GM12878 (cell line): ENCODE results near the gene CKAP2.

Experiments
- CTCF ChIP-seq, 3 experiments: IDR thresholded peaks in 2 of 3; conservative IDR thresholded peaks in 1 of 3; 2 replicates each; pipeline ENCODE4 v1.5.1; 2011; ENCODE audit warnings: low read depth in 3 of 3, low read length in 3 of 3, mild to moderate bottlenecking in 3 of 3, control low read depth in 2 of 3, moderate library complexity in 2 of 3, inconsistent platforms in 1 of 3, mixed read lengths in 1 of 3; ENCODE audit not compliant: control insufficient read depth in 2 of 3, insufficient read depth in 1 of 3; ENCODE audit errors: extremely low read depth in 1 of 3
- EGR1 ChIP-seq, 2 experiments: IDR thresholded peaks; 1 replicate in 1 of 2; 2 replicates in 1 of 2; pipeline ENCODE4 v1.6.1; 2011 to 2012; ENCODE audit warnings: low read depth in 2 of 2, low read length in 2 of 2, borderline replicate concordance in 1 of 2, mild to moderate bottlenecking in 1 of 2, moderate library complexity in 1 of 2
- GABPA ChIP-seq: IDR thresholded peaks from 2 replicates; pipeline ENCODE4 v1.6.1; 2014; ENCODE audit warnings: antibody characterized with exemption, low read depth, mild to moderate bottlenecking, inconsistent platforms
- HDGF ChIP-seq: fragments of 450-650 bp; IDR thresholded peaks from 2 replicates; pipeline ENCODE4 v1.6.1; 2016; ENCODE audit warnings: antibody characterized with exemption
- MXI1 ChIP-seq: fragments of 150-350 bp; IDR thresholded peaks from 2 replicates; pipeline ENCODE4 v1.6.1; 2011; ENCODE audit warnings: low read depth, mild to moderate bottlenecking, inconsistent platforms, low read length, improper control_type of control experiment
- NR2C1 ChIP-seq: fragments of 450-650 bp; IDR thresholded peaks from 2 replicates; pipeline ENCODE4 v1.6.1; 2017; ENCODE audit warnings: antibody characterized with exemption, mild to moderate bottlenecking, moderate library complexity
- POLR2A ChIP-seq: IDR thresholded peaks from 2 replicates; pipeline ENCODE4 v1.6.1; 2011; ENCODE audit warnings: low read depth, mild to moderate bottlenecking, low read length
- POLR2AphosphoS5 ChIP-seq: IDR thresholded peaks from 2 replicates; pipeline ENCODE4 v1.6.1; 2011; ENCODE audit warnings: mild to moderate bottlenecking, low read length, inconsistent platforms
- REST ChIP-seq: IDR thresholded peaks from 2 replicates; pipeline ENCODE4 v1.6.1; 2012; ENCODE audit warnings: mild to moderate bottlenecking, low read depth, low read length
- RUNX3 ChIP-seq: IDR thresholded peaks from 2 replicates; pipeline ENCODE4 v1.6.1; 2012; ENCODE audit warnings: low read length, inconsistent platforms
- SIN3A ChIP-seq: IDR thresholded peaks from 2 replicates; pipeline ENCODE4 v1.6.1; 2012; ENCODE audit warnings: low read depth, low read length, improper control_type of control experiment
- TAF1 ChIP-seq: IDR thresholded peaks from 2 replicates; pipeline ENCODE4 v1.6.1; 2011; ENCODE audit warnings: mild to moderate bottlenecking, low read depth, low read length, borderline replicate concordance
- YY1 ChIP-seq: IDR thresholded peaks from 2 replicates; pipeline ENCODE4 v1.6.1; 2011; ENCODE audit warnings: low read depth, mild to moderate bottlenecking, low read length
- TF ChIP-seq, protein P1 (sequence below): IDR thresholded peaks from 2 replicates; pipeline ENCODE4 v1.6.1; 2012; ENCODE audit warnings: low read length, inconsistent platforms

DNA sequence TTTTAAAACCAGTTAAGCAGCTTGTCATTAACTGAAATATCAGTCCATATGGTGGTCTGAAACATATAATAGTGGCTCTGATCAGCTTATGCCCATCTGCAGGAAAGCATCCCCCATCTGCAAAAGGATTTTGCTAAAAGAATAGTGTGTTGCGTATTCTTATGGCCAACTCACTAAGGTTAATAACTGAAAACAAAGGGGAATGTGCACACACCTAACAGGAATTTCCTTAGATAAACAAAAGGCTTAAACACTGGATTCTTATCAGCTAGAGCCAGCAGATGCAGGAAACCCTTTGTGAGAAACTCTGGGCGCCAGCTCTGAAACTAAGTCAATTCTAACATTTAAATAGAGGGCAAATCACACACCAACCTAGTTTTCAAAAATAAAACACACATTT lies 27.0 kb upstream of the CKAP2 start:
- no peak for TF ChIP-seq NR2C1
- no peak for TF ChIP-seq HDGF
- TF ChIP-seq MXI1, result no peak
- TF ChIP-seq, protein P1, sequence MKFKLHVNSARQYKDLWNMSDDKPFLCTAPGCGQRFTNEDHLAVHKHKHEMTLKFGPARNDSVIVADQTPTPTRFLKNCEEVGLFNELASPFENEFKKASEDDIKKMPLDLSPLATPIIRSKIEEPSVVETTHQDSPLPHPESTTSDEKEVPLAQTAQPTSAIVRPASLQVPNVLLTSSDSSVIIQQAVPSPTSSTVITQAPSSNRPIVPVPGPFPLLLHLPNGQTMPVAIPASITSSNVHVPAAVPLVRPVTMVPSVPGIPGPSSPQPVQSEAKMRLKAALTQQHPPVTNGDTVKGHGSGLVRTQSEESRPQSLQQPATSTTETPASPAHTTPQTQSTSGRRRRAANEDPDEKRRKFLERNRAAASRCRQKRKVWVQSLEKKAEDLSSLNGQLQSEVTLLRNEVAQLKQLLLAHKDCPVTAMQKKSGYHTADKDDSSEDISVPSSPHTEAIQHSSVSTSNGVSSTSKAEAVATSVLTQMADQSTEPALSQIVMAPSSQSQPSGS, result no peak
- TF ChIP-seq POLR2A, result no peak
- no peak for TF ChIP-seq SIN3A
- no peak for TF ChIP-seq RUNX3
- no peak for TF ChIP-seq REST
- TF ChIP-seq GABPA, result no peak
- no peak for TF ChIP-seq TAF1
- no peak for TF ChIP-seq POLR2AphosphoS5
- TF ChIP-seq EGR1 (IDR thresholded peaks at IDR 0.05; ENCODE audit: borderline replicate concordance in 1 of 2, low read depth in 2 of 2, low read length in 2 of 2), result no peak
- no peak for TF ChIP-seq CTCF (IDR thresholded peaks at IDR 0.05 in 2 of 3, conservative IDR thresholded peaks at IDR 0.05 in 1 of 3; ENCODE audit: control insufficient read depth in 2 of 3, extremely low read depth in 1 of 3, insufficient read depth in 1 of 3, low read depth in 3 of 3, low read length in 3 of 3)
- no peak for TF ChIP-seq YY1
